IgD-negative memory B cell (primary cell): ENCODE results near the gene PLCZ1. TPM values are rescaled to one million over a fixed set of nuclear protein-coding genes. Genes with fewer than 3 reads are reported as not detected.
"Not testable (repeated sequence)": the region's sequence is repeated elsewhere in the genome, so short reads cannot be mapped to it uniquely, and the experiment has no call there.

Experiments
- H3K27ac Mint-ChIP-seq, 3 donors: one replicate each; pipeline ENCODE4 v1.8.0; 2020 to 2022; ENCODE audit warnings: mild to moderate bottlenecking in 3 of 3, mixed read lengths in 3 of 3, moderate library complexity in 1 of 3
- H3K27me3 Mint-ChIP-seq: one replicate; pipeline ENCODE4 v1.8.0; 2021; ENCODE audit warnings: mixed read lengths
- H3K36me3 Mint-ChIP-seq: one replicate; pipeline ENCODE4 v1.8.0; 2020; ENCODE audit warnings: mild to moderate bottlenecking, mixed read lengths
- H3K4me1 Mint-ChIP-seq, 3 donors: one replicate each; pipeline ENCODE4 v1.8.0; 2020 to 2022; ENCODE audit warnings: mixed read lengths in 3 of 3, mild to moderate bottlenecking in 1 of 3
- H3K4me3 Mint-ChIP-seq, 4 donors: one replicate each; pipeline ENCODE4 v1.8.0; 2020 to 2022; ENCODE audit warnings: mild to moderate bottlenecking in 4 of 4, mixed read lengths in 4 of 4, moderate library complexity in 3 of 4
- H3K9me3 Mint-ChIP-seq, 3 donors: one replicate each; pipeline ENCODE4 v1.8.0; 2020 to 2021; ENCODE audit warnings: mixed read lengths in 3 of 3, mild to moderate bottlenecking in 1 of 3
- polyA plus RNA-seq: library from polyadenylated mRNA; unstranded; fragments of 300-500 nt; fragmentation: Illumina TruSeq; gene quantifications from one replicate; pipeline ENCODE4 v1.2.3, GENCODE V29; 2021

The PLCZ1 gene
- polyA plus RNA-seq, 1 donor from 2014 or later: not detected

DNA sequence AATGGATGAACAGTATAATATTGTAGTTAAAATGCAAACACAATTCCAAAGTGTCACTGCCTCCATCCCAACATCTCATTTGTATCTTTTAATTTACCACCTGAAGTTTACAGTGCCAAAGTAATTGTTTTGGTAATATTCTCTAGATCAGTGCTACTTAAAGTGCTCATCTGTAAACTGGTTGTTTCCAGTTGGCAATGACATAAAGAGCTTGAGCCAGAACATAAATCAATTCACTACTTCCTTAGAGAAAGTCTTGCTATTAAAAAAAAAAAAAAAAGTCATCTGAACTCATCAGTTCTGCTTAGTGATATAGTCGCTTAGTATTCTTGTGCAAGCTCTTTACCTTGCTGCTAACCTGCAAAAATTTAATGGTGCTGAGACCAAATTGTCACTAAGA lies 16.4 kb downstream of the PLCZ1 start:
- Mint-ChIP-seq H3K4me1 (no peaks in the 10 kb centered on the region), H3K36me3 (no peaks in the 10 kb centered on the region), H3K9me3 (peaks cover 4 to 21% (median 10%) of the 10 kb centered on the region in 3 donors), H3K27me3 (no peaks in the 10 kb centered on the region), H3K4me3 (no peak overlapping the region), H3K27ac (no peak overlapping the region)

DNA sequence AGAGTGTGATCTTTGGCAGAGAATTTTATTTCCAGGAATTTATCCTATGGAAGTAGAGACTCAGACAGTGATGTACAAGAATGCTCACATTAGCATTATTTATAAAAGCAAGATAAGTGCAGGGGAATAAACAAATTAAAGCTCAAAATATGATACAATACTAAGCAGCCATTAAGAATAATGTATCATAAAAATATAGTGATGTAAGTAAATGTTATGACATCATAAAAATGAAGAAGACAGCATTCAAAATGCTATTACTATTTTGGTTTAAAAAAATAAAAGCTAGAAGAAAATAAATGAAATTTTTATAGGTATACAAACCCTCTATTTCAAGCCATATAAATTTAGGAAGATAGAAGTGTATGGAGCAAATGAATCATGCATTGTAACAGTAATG lies 17.1 kb downstream of the PLCZ1 start:
- Mint-ChIP-seq H3K4me1 (no peaks in the 10 kb centered on the region), H3K27ac (no peak overlapping the region)

DNA sequence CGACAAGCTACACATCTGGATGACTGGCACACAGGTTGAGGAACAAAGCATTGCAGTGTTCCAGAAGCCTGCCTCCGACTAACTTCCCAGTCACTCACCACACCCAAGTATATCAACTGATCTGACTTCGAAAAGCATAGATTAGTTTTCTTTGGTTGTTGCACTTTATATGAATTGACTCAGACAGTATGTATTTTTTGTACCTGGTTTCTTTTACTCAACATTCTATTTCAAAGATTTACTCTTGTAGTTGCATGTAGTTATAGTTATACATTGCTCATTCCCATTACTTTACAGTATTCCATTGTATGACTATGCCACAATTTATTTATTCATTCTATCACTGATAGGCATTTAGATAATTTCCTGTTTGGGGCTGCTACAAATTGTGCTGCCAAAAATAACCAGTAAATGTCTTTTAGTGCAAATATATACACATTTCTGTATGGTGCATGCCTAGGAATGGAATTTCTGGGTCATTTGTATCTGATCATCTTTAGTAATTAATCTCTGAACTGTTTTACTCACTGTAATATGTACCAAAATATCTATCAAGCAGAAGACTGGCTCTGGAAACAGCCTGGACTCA lies 17.8 kb downstream of the PLCZ1 start:
- Mint-ChIP-seq H3K27ac (no peak overlapping the region), H3K9me3 (peaks cover 5 to 21% (median 10%) of the 10 kb centered on the region in 3 donors), H3K4me3 (no peak overlapping the region), H3K36me3 (no peaks in the 10 kb centered on the region), H3K27me3 (no peaks in the 10 kb centered on the region), H3K4me1 (no peaks in the 10 kb centered on the region)

More for the DNA sequence above, 17.1 kb downstream of the PLCZ1 start:
- Mint-ChIP-seq H3K36me3 (no peaks in the 10 kb centered on the region), H3K9me3 (peaks cover 5 to 21% (median 10%) of the 10 kb centered on the region in 3 donors), H3K27me3 (no peaks in the 10 kb centered on the region), H3K4me3 (no peak overlapping the region)

- peak overlapping the region in 1 of 4 donors; percentile 37 for H3K4me3 Mint-ChIP-seq
- H3K27ac Mint-ChIP-seq: no peak overlapping the region
- no peaks in the 10 kb centered on the region for H3K36me3 Mint-ChIP-seq
- peaks cover 4 to 14% (median 10%) of the 10 kb centered on the region in 3 donors for H3K9me3 Mint-ChIP-seq
- no peaks in the 10 kb centered on the region for H3K27me3 Mint-ChIP-seq
- no peaks in the 10 kb centered on the region for H3K4me1 Mint-ChIP-seq
Observed at GRCh38 chr12:18718462-18718861, 19.4 kb downstream of the PLCZ1 start.

GRCh38 chr12:18716236-18716635 lies 21.6 kb downstream of the PLCZ1 start:
- H3K36me3 Mint-ChIP-seq: no peaks in the 10 kb centered on the region
- H3K27me3 Mint-ChIP-seq: no peaks in the 10 kb centered on the region
- H3K9me3 Mint-ChIP-seq: peaks cover 4 to 14% (median 4%) of the 10 kb centered on the region in 3 donors
- no peak overlapping the region for H3K27ac Mint-ChIP-seq
- H3K4me3 Mint-ChIP-seq: no peak overlapping the region
- H3K4me1 Mint-ChIP-seq: no peaks in the 10 kb centered on the region

DNA sequence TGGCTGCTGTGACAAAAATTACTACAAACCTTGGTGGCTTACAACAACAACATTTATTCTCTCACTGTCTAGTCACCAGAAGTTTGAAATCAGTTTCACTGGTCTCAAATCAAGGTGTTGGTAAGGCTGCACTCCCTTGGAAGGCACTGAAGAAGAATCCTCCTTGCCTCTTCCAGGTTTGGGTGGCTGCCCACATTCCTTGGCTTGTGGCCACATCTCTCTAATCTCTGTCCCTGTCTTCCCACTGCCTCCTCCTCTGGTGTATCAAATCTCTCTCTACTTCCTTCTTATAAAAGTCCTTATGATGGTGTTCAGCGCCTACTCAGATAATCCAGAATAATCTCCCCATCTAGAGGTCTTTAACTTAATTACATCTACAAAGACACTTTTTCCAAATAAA lies 31.0 kb downstream of the PLCZ1 start:
- Mint-ChIP-seq H3K27me3 (no peaks in the 10 kb centered on the region), H3K9me3 (peaks cover 2 to 11% (median 10%) of the 10 kb centered on the region in 3 donors), H3K36me3 (peaks cover 2% of the 10 kb centered on the region), H3K4me3 (no peak overlapping the region), H3K27ac (no peak overlapping the region), H3K4me1 (no peaks in the 10 kb centered on the region)

GRCh38 chr12:18703911-18704310 lies 33.9 kb downstream of the PLCZ1 start:
- no peaks in the 10 kb centered on the region for H3K27me3 Mint-ChIP-seq
- H3K4me3 Mint-ChIP-seq: no peak overlapping the region
- H3K4me1 Mint-ChIP-seq: no peaks in the 10 kb centered on the region
- H3K9me3 Mint-ChIP-seq: peaks cover 2 to 7% (median 7%) of the 10 kb centered on the region in 3 donors
- H3K27ac Mint-ChIP-seq: no peak overlapping the region
- peaks cover 2% of the 10 kb centered on the region for H3K36me3 Mint-ChIP-seq

- Mint-ChIP-seq H3K27me3 (no peaks in the 10 kb centered on the region), H3K4me3 (no peak overlapping the region), H3K4me1 (no peaks in the 10 kb centered on the region), H3K36me3 (peaks cover 2% of the 10 kb centered on the region), H3K9me3 (peaks cover 2 to 7% (median 6%) of the 10 kb centered on the region in 3 donors), H3K27ac (no peak overlapping the region)
Observed at GRCh38 chr12:18703321-18703720, 34.5 kb downstream of the PLCZ1 start.

DNA sequence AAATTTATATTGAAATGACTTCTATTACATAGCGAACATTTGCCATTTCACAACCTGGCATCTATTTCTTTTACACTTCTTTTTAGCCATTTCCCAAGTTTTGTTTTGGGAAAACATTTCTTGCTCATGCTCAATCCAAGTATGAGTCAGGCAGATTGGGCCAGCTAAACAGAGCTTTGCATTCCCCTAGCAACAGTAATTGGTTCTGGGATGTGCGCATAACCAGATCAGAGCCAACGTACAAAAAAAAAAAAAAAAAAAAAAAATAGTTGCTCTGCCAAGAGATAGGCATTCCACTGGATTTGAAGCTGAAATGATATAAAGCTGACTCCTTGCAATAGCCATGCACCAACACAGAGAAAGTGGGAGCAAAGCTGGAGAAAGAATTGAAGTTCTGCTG lies 37.5 kb downstream of the PLCZ1 start:
- Mint-ChIP-seq H3K36me3 (peaks cover 2% of the 10 kb centered on the region), H3K27ac (no peak overlapping the region), H3K27me3 (no peaks in the 10 kb centered on the region), H3K4me3 (no peak overlapping the region), H3K4me1 (no peaks in the 10 kb centered on the region), H3K9me3 (peaks cover 4 to 9% (median 7%) of the 10 kb centered on the region in 3 donors)

GRCh38 chr12:18696971-18697602 lies 40.7 kb downstream of the PLCZ1 start:
- Mint-ChIP-seq H3K36me3 (peaks cover 2% of the 10 kb centered on the region), H3K4me1 (no peaks in the 10 kb centered on the region), H3K4me3 (no peak overlapping the region), H3K27ac (no peak overlapping the region), H3K27me3 (no peaks in the 10 kb centered on the region), H3K9me3 (peaks cover 2 to 13% (median 5%) of the 10 kb centered on the region in 3 donors)

DNA sequence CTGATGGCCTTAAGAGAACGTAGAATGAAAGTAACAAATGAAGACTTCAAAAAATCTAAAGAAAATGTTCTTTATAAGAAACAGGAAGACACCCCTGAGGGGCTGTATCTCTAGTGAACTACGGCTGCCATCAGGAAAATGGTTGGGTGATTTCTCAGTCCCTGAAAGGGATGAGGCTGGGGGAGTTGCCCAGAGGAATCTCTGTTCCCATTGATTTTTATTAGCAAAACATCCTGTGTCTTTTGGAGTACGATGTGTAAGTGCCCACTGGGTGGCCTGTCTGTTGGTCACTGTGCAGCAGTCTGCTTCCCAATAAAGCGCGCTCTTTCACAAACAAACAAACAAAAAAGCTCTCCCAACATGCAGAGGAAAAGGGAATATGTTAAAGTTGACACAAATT lies 43.8 kb downstream of the PLCZ1 start:
- H3K36me3 Mint-ChIP-seq, H3K27me3 Mint-ChIP-seq, H3K27ac Mint-ChIP-seq, H3K4me1 Mint-ChIP-seq, H3K4me3 Mint-ChIP-seq: not testable (repeated sequence)
- H3K9me3 Mint-ChIP-seq: peaks cover 2 to 27% (median 7%) of the 10 kb centered on the region in 3 donors

DNA sequence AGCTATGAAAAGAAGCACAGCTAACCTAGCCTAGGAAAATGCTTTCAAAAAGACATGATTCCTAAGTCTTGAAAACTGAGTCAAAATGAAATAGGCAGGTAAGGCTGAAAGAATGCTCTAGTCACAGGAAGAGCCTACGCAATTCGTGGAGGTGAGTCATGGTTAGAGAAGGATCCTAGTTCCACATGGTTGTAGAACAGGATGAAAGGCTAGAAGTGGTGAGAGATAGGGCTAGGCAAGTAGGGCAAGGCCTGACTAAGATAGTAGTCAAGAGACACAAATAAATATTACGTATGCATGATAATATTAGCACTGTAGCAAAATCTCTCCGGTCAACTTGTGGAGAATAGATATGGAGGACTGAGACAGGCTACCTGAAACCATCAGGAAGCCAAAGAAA lies 47.2 kb downstream of the PLCZ1 start:
- H3K9me3 Mint-ChIP-seq: peaks cover 0 to 19% (median 4%) of the 10 kb centered on the region in 3 donors
- H3K4me3 Mint-ChIP-seq: no peak overlapping the region
- H3K36me3 Mint-ChIP-seq: no peaks in the 10 kb centered on the region
- H3K4me1 Mint-ChIP-seq: no peaks in the 10 kb centered on the region
- H3K27ac Mint-ChIP-seq: no peak overlapping the region
- no peaks in the 10 kb centered on the region for H3K27me3 Mint-ChIP-seq

GRCh38 chr12:18689771-18690170 lies 48.0 kb downstream of the PLCZ1 start:
- no peak overlapping the region for H3K27ac Mint-ChIP-seq
- H3K27me3 Mint-ChIP-seq: no peaks in the 10 kb centered on the region
- H3K36me3 Mint-ChIP-seq: no peaks in the 10 kb centered on the region

DNA sequence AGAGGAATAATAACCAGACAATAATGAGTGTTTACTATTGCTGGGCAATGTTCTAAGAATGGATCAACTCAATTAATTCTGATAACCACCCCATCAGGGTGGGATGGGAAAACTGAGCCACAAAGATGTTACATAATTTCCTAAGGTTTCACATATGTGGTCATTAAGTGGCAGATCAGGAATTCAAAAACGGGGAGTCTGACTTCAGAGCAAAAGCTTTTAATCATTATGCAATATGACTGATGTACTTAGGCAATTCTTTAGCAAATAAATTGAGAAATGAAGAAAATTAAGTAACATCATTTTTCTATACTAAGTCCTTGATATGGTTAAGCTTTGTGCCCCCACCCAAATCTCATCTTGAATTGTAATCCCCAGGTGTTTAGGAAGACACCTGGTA lies 53.4 kb downstream of the PLCZ1 start:
- Mint-ChIP-seq H3K4me1 (no peaks in the 10 kb centered on the region), H3K27me3 (no peaks in the 10 kb centered on the region), H3K4me3 (no peak overlapping the region)

More at GRCh38 chr12:18689771-18690170, 48.0 kb downstream of the PLCZ1 start:
- H3K4me1 Mint-ChIP-seq: no peaks in the 10 kb centered on the region
- H3K9me3 Mint-ChIP-seq: peaks cover 0 to 19% (median 4%) of the 10 kb centered on the region in 3 donors
- no peak overlapping the region for H3K4me3 Mint-ChIP-seq

DNA sequence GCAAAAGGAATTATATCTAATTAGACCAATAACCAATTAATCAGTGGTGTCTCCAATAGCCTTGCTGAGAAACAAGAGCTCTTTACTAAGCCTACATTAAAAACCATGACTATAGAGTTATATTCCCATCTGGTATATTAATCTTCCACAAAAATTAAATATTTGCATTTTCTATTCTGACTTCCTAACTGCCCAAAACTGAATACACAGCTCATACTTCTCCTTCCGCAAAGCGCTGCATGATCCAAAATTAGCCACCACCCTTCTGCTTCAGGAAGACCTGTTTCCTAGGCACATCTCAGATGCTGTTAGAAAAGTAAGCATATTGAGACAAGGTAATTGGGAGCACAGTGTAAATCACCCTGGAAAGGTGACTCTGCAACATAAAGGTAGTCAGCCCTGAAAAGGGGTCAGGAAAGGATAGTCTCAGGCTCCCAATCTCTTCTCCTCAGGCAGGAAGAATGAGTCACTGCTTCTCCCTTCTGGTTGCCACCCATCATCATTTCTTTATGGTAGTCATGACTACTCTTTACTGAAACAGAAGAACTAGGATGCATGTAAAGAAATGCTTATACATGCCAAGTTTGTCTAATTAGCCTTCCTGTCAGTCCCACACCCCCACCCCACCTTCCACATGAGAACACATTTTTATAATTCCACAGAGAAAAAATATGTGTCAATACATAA lies 54.3 kb downstream of the PLCZ1 start:
- Mint-ChIP-seq H3K36me3 (no peaks in the 10 kb centered on the region), H3K9me3 (peaks cover 0 to 9% (median 4%) of the 10 kb centered on the region in 3 donors), H3K27me3 (no peaks in the 10 kb centered on the region)

More for the DNA sequence above, 53.4 kb downstream of the PLCZ1 start:
- Mint-ChIP-seq H3K27ac (no peak overlapping the region), H3K36me3 (no peaks in the 10 kb centered on the region), H3K9me3 (peaks cover 0 to 7% (median 4%) of the 10 kb centered on the region in 3 donors)

More for the DNA sequence above, 54.3 kb downstream of the PLCZ1 start:
- Mint-ChIP-seq H3K27ac (no peak overlapping the region), H3K4me3 (no peak overlapping the region), H3K4me1 (no peaks in the 10 kb centered on the region)
